GM19463 (cell line): ENCODE results near the gene SRSF9.
"Not testable (repeated sequence)": the region's sequence is repeated elsewhere in the genome, so short reads cannot be mapped to it uniquely, and the experiment has no call there.

Experiments used
- ATAC-seq: cut with Tn5 transposase; IDR thresholded peaks from one replicate; pipeline ENCODE4 v1.9.1; 2021; ENCODE audit warnings: mild to moderate bottlenecking, moderate library complexity; ENCODE audit not compliant: unreplicated experiment

Gene SRSF9

GRCh38 chr12:120453060-120453750 is 16.3 kb downstream of the SRSF9 start:
- ATAC-seq, result no peak

GRCh38 chr12:120452524-120452923 is 17.0 kb downstream of the SRSF9 start:
- ATAC-seq, result not testable (repeated sequence)

- no peak for ATAC-seq
Observed at GRCh38 chr12:120447992-120448391, 21.6 kb downstream of the SRSF9 start.

- not testable (repeated sequence) for ATAC-seq
Observed at GRCh38 chr12:120446844-120447178, 22.7 kb downstream of the SRSF9 start.

- peak; percentile 91 for ATAC-seq
Observed at GRCh38 chr12:120445911-120446843, 23.4 kb downstream of the SRSF9 start, which contains the start of the genes GATC and TRIAP1. TSS of gene GATC (plus strand) at chr12:120446444. CDS start at chr12:120446481, 37 bp downstream. TSS of gene TRIAP1 (minus strand) at chr12:120446384. CDS start at chr12:120446372, 12 bp downstream.

- no peak for ATAC-seq
Observed at GRCh38 chr12:120444676-120445075, 24.9 kb downstream of the SRSF9 start.

- ATAC-seq, result no peak
Observed at GRCh38 chr12:120439646-120440247, 29.8 kb downstream of the SRSF9 start.

GRCh38 chr12:120438495-120439198 is 30.9 kb downstream of the SRSF9 start:
- ATAC-seq, result no peak

- ATAC-seq, result peak; percentile 94
Observed at GRCh38 chr12:120437735-120438494, 31.6 kb downstream of the SRSF9 start, which contains the start of gene COX6A1. TSS of gene COX6A1 (plus strand) at chr12:120438113. CDS start at chr12:120438127, 14 bp downstream.

- ATAC-seq, result no peak
Observed at GRCh38 chr12:120432772-120433525, 36.6 kb downstream of the SRSF9 start.

GRCh38 chr12:120429368-120429767 is 40.2 kb downstream of the SRSF9 start:
- ATAC-seq, result no peak

GRCh38 chr12:120428597-120429229 is 40.8 kb downstream of the SRSF9 start:
- no peak for ATAC-seq

- no peak for ATAC-seq
Observed at GRCh38 chr12:120425797-120426196, 43.8 kb downstream of the SRSF9 start.

- ATAC-seq, result no peak
Observed at GRCh38 chr12:120422892-120423456, 46.6 kb downstream of the SRSF9 start.

GRCh38 chr12:120421701-120422100 is 47.8 kb downstream of the SRSF9 start:
- no peak for ATAC-seq

- no peak for ATAC-seq
Observed at GRCh38 chr12:120417917-120418580, 51.5 kb downstream of the SRSF9 start.

- ATAC-seq, result no peak
Observed at GRCh38 chr12:120416490-120417216, 52.9 kb downstream of the SRSF9 start.
